ENCODE results near the gene SNX3.
"Not testable (repeated sequence)": the region's sequence is repeated elsewhere in the genome, so short reads cannot be mapped to it uniquely, and the experiment has no call there.

The SNX3 gene

GRCh38 chr6:108260809-108261569, at the start of gene SNX3:
Gene SNX3 (minus strand): TSS chr6:108261040. CDS start chr6:108260921, 119 bp downstream.
- DNase-seq = peak; percentile 97

GRCh38 chr6:108309844-108310243, 49.0 kb upstream of the SNX3 start:
- DNase-seq = no peak

- not testable (repeated sequence) for DNase-seq
Observed at GRCh38 chr6:108308641-108309040, 47.8 kb upstream of the SNX3 start.

GRCh38 chr6:108304646-108305045, 43.8 kb upstream of the SNX3 start:
- no peak for DNase-seq

- DNase-seq = no peak
Observed at GRCh38 chr6:108302386-108302785, 41.5 kb upstream of the SNX3 start.

- DNase-seq = no peak
Observed at GRCh38 chr6:108295676-108296075, 34.8 kb upstream of the SNX3 start.

GRCh38 chr6:108294727-108295625, 34.1 kb upstream of the SNX3 start, which contains the start of gene AFG1L:
Gene AFG1L (plus strand): TSS chr6:108295054. CDS start chr6:108295080, 26 bp downstream.
- DNase-seq = peak; percentile 92

- no peak for DNase-seq
Observed at GRCh38 chr6:108294297-108294726, 33.5 kb upstream of the SNX3 start.

GRCh38 chr6:108293527-108294296, 32.9 kb upstream of the SNX3 start:
- no peak for DNase-seq

- DNase-seq = not testable (repeated sequence)
Observed at GRCh38 chr6:108292561-108292960, 31.7 kb upstream of the SNX3 start.

GRCh38 chr6:108291091-108291490, 30.3 kb upstream of the SNX3 start:
- DNase-seq = no peak

GRCh38 chr6:108288742-108289141, 27.9 kb upstream of the SNX3 start:
- DNase-seq = no peak

GRCh38 chr6:108287373-108287772, 26.5 kb upstream of the SNX3 start:
- no peak for DNase-seq

- no peak for DNase-seq
Observed at GRCh38 chr6:108286366-108286765, 25.5 kb upstream of the SNX3 start.

- DNase-seq = no peak
Observed at GRCh38 chr6:108285381-108285780, 24.5 kb upstream of the SNX3 start.

- no peak for DNase-seq
Observed at GRCh38 chr6:108277831-108278230, 17.0 kb upstream of the SNX3 start.

- no peak for DNase-seq
Observed at GRCh38 chr6:108277295-108277694, 16.5 kb upstream of the SNX3 start.

- no peak for DNase-seq
Observed at GRCh38 chr6:108275976-108276375, 15.1 kb upstream of the SNX3 start.

- DNase-seq = no peak
Observed at GRCh38 chr6:108274546-108274945, 13.7 kb upstream of the SNX3 start.

- DNase-seq = not testable (repeated sequence)
Observed at GRCh38 chr6:108269955-108270354, 9.1 kb upstream of the SNX3 start.

GRCh38 chr6:108268845-108269244, 8.0 kb upstream of the SNX3 start:
- no peak for DNase-seq

- no peak for DNase-seq
Observed at GRCh38 chr6:108263371-108263770, 2.5 kb upstream of the SNX3 start.

Data from NCI-H2171 treated with DMSO at 0.1 percent for 48 hours (cell line).